Measurements from ENCODE around the gene DCHS2.

DCHS2 gene

GRCh38 chr4:154416190-154416547, 75.4 kb downstream of the DCHS2 start:
- H3K36me3 ChIP-seq (ENCODE audit: control insufficient read depth in 1 of 2, insufficient read depth in 2 of 2, low read length in 2 of 2): no peaks in the 10 kb centered on the region
- peaks cover 0 to 7% of the 10 kb centered on the region in 2 donors for H3K4me1 ChIP-seq (ENCODE audit: control insufficient read depth in 1 of 2, insufficient read depth in 2 of 2, low read length in 2 of 2)
- peak overlapping the region; percentile 83 for H3K27ac ChIP-seq (ENCODE audit: low read length)
- H3K9me3 ChIP-seq (ENCODE audit: control insufficient read depth in 1 of 2, low read length in 2 of 2): no peaks in the 10 kb centered on the region
- H3K27me3 ChIP-seq (ENCODE audit: low read depth, low read length): no peaks in the 10 kb centered on the region
- H3K4me3 ChIP-seq (ENCODE audit: low read depth in 1 of 2, low read length in 2 of 2): peak overlapping the region; percentile 62 to 74

- H3K36me3 ChIP-seq (ENCODE audit: control insufficient read depth in 1 of 2, insufficient read depth in 2 of 2, low read length in 2 of 2): no peaks in the 10 kb centered on the region
- H3K4me3 ChIP-seq (ENCODE audit: low read depth in 1 of 2, low read length in 2 of 2): no peak overlapping the region
- H3K27ac ChIP-seq (ENCODE audit: low read length): no peak overlapping the region
- no peaks in the 10 kb centered on the region for H3K27me3 ChIP-seq (ENCODE audit: low read depth, low read length)
- no peaks in the 10 kb centered on the region for H3K9me3 ChIP-seq (ENCODE audit: control insufficient read depth in 1 of 2, low read length in 2 of 2)
- H3K4me1 ChIP-seq (ENCODE audit: control insufficient read depth in 1 of 2, insufficient read depth in 2 of 2, low read length in 2 of 2): peaks cover 0 to 7% of the 10 kb centered on the region in 2 donors
Measured at GRCh38 chr4:154415313-154415712, 76.3 kb downstream of the DCHS2 start.

GRCh38 chr4:154414796-154415195, 76.8 kb downstream of the DCHS2 start:
- no peak overlapping the region for H3K4me3 ChIP-seq (ENCODE audit: low read depth in 1 of 2, low read length in 2 of 2)

GRCh38 chr4:154414371-154414770, 77.2 kb downstream of the DCHS2 start:
- no peaks in the 10 kb centered on the region for H3K9me3 ChIP-seq (ENCODE audit: control insufficient read depth in 1 of 2, low read length in 2 of 2)
- no peak overlapping the region for H3K4me3 ChIP-seq (ENCODE audit: low read depth in 1 of 2, low read length in 2 of 2)
- H3K4me1 ChIP-seq (ENCODE audit: control insufficient read depth in 1 of 2, insufficient read depth in 2 of 2, low read length in 2 of 2): peaks cover 0 to 7% of the 10 kb centered on the region in 2 donors
- H3K27me3 ChIP-seq (ENCODE audit: low read depth, low read length): no peaks in the 10 kb centered on the region
- no peaks in the 10 kb centered on the region for H3K36me3 ChIP-seq (ENCODE audit: control insufficient read depth in 1 of 2, insufficient read depth in 2 of 2, low read length in 2 of 2)
- no peak overlapping the region for H3K27ac ChIP-seq (ENCODE audit: low read length)

More at GRCh38 chr4:154414796-154415195, 76.8 kb downstream of the DCHS2 start:
- Histone ChIP-seq H3K27ac (ENCODE audit: low read length) (no peak overlapping the region), H3K36me3 (ENCODE audit: control insufficient read depth in 1 of 2, insufficient read depth in 2 of 2, low read length in 2 of 2) (no peaks in the 10 kb centered on the region), H3K27me3 (ENCODE audit: low read depth, low read length) (no peaks in the 10 kb centered on the region), H3K4me1 (ENCODE audit: control insufficient read depth in 1 of 2, insufficient read depth in 2 of 2, low read length in 2 of 2) (peaks cover 0 to 7% of the 10 kb centered on the region in 2 donors), H3K9me3 (ENCODE audit: control insufficient read depth in 1 of 2, low read length in 2 of 2) (no peaks in the 10 kb centered on the region)

GRCh38 chr4:154407443-154407842, 84.2 kb downstream of the DCHS2 start:
- Histone ChIP-seq H3K4me3 (ENCODE audit: low read depth in 1 of 2, low read length in 2 of 2) (no peak overlapping the region), H3K4me1 (ENCODE audit: control insufficient read depth in 1 of 2, insufficient read depth in 2 of 2, low read length in 2 of 2) (no peaks in the 10 kb centered on the region), H3K36me3 (ENCODE audit: control insufficient read depth in 1 of 2, insufficient read depth in 2 of 2, low read length in 2 of 2) (no peaks in the 10 kb centered on the region), H3K27me3 (ENCODE audit: low read depth, low read length) (no peaks in the 10 kb centered on the region), H3K27ac (ENCODE audit: low read length) (no peak overlapping the region), H3K9me3 (ENCODE audit: control insufficient read depth in 1 of 2, low read length in 2 of 2) (no peaks in the 10 kb centered on the region)

GRCh38 chr4:154406018-154406795, 85.4 kb downstream of the DCHS2 start:
- Histone ChIP-seq H3K36me3 (ENCODE audit: control insufficient read depth in 1 of 2, insufficient read depth in 2 of 2, low read length in 2 of 2) (no peaks in the 10 kb centered on the region), H3K27me3 (ENCODE audit: low read depth, low read length) (no peaks in the 10 kb centered on the region), H3K27ac (ENCODE audit: low read length) (no peak overlapping the region), H3K4me3 (ENCODE audit: low read depth in 1 of 2, low read length in 2 of 2) (no peak overlapping the region), H3K4me1 (ENCODE audit: control insufficient read depth in 1 of 2, insufficient read depth in 2 of 2, low read length in 2 of 2) (no peaks in the 10 kb centered on the region), H3K9me3 (ENCODE audit: control insufficient read depth in 1 of 2, low read length in 2 of 2) (no peaks in the 10 kb centered on the region)

GRCh38 chr4:154399259-154399974, 92.2 kb downstream of the DCHS2 start:
- no peaks in the 10 kb centered on the region for H3K4me1 ChIP-seq (ENCODE audit: control insufficient read depth in 1 of 2, insufficient read depth in 2 of 2, low read length in 2 of 2)
- H3K27ac ChIP-seq (ENCODE audit: low read length): no peak overlapping the region
- H3K36me3 ChIP-seq (ENCODE audit: control insufficient read depth in 1 of 2, insufficient read depth in 2 of 2, low read length in 2 of 2): no peaks in the 10 kb centered on the region
- H3K9me3 ChIP-seq (ENCODE audit: control insufficient read depth in 1 of 2, low read length in 2 of 2): no peaks in the 10 kb centered on the region
- no peaks in the 10 kb centered on the region for H3K27me3 ChIP-seq (ENCODE audit: low read depth, low read length)
- peak overlapping the region in 1 of 2 donors; percentile 39 for H3K4me3 ChIP-seq (ENCODE audit: low read depth in 1 of 2, low read length in 2 of 2)

- no peak overlapping the region for H3K4me3 ChIP-seq (ENCODE audit: low read depth in 1 of 2, low read length in 2 of 2)
- no peaks in the 10 kb centered on the region for H3K9me3 ChIP-seq (ENCODE audit: control insufficient read depth in 1 of 2, low read length in 2 of 2)
- no peaks in the 10 kb centered on the region for H3K36me3 ChIP-seq (ENCODE audit: control insufficient read depth in 1 of 2, insufficient read depth in 2 of 2, low read length in 2 of 2)
- no peak overlapping the region for H3K27ac ChIP-seq (ENCODE audit: low read length)
- no peaks in the 10 kb centered on the region for H3K27me3 ChIP-seq (ENCODE audit: low read depth, low read length)
- no peaks in the 10 kb centered on the region for H3K4me1 ChIP-seq (ENCODE audit: control insufficient read depth in 1 of 2, insufficient read depth in 2 of 2, low read length in 2 of 2)
Measured at GRCh38 chr4:154390324-154390723, 101.3 kb downstream of the DCHS2 start.

- H3K27me3 ChIP-seq (ENCODE audit: low read depth, low read length): no peaks in the 10 kb centered on the region
- no peak overlapping the region for H3K27ac ChIP-seq (ENCODE audit: low read length)
- H3K9me3 ChIP-seq (ENCODE audit: control insufficient read depth in 1 of 2, low read length in 2 of 2): no peaks in the 10 kb centered on the region
- H3K4me3 ChIP-seq (ENCODE audit: low read depth in 1 of 2, low read length in 2 of 2): no peak overlapping the region
- no peaks in the 10 kb centered on the region for H3K36me3 ChIP-seq (ENCODE audit: control insufficient read depth in 1 of 2, insufficient read depth in 2 of 2, low read length in 2 of 2)
- H3K4me1 ChIP-seq (ENCODE audit: control insufficient read depth in 1 of 2, insufficient read depth in 2 of 2, low read length in 2 of 2): no peaks in the 10 kb centered on the region
Measured at GRCh38 chr4:154389148-154389547, 102.5 kb downstream of the DCHS2 start.

- no peaks in the 10 kb centered on the region for H3K27me3 ChIP-seq (ENCODE audit: low read depth, low read length)
- peaks cover 0 to 6% of the 10 kb centered on the region in 2 donors for H3K9me3 ChIP-seq (ENCODE audit: control insufficient read depth in 1 of 2, low read length in 2 of 2)
- H3K4me3 ChIP-seq (ENCODE audit: low read depth in 1 of 2, low read length in 2 of 2): no peak overlapping the region
- H3K4me1 ChIP-seq (ENCODE audit: control insufficient read depth in 1 of 2, insufficient read depth in 2 of 2, low read length in 2 of 2): no peaks in the 10 kb centered on the region
- no peaks in the 10 kb centered on the region for H3K36me3 ChIP-seq (ENCODE audit: control insufficient read depth in 1 of 2, insufficient read depth in 2 of 2, low read length in 2 of 2)
- H3K27ac ChIP-seq (ENCODE audit: low read length): no peak overlapping the region
Measured at GRCh38 chr4:154384012-154384411, 107.6 kb downstream of the DCHS2 start.

- no peak overlapping the region for H3K27ac ChIP-seq (ENCODE audit: low read length)
- H3K4me3 ChIP-seq (ENCODE audit: low read depth in 1 of 2, low read length in 2 of 2): no peak overlapping the region
- H3K36me3 ChIP-seq (ENCODE audit: control insufficient read depth in 1 of 2, insufficient read depth in 2 of 2, low read length in 2 of 2): no peaks in the 10 kb centered on the region
- H3K9me3 ChIP-seq (ENCODE audit: control insufficient read depth in 1 of 2, low read length in 2 of 2): peaks cover 0 to 4% of the 10 kb centered on the region in 2 donors
- no peaks in the 10 kb centered on the region for H3K4me1 ChIP-seq (ENCODE audit: control insufficient read depth in 1 of 2, insufficient read depth in 2 of 2, low read length in 2 of 2)
- H3K27me3 ChIP-seq (ENCODE audit: low read depth, low read length): no peaks in the 10 kb centered on the region
Measured at GRCh38 chr4:154376486-154376885, 115.1 kb downstream of the DCHS2 start.

All from muscle layer of duodenum (tissue), 2 donors.